Measurements from ENCODE around the gene DLG1.
A peak's percentile ranks its signal among the peaks of the same experiment; 100 is the strongest.

The DLG1 gene

GRCh38 chr3:197025736-197026480 lies 272.5 kb downstream of the DLG1 start:
- DNase-seq = no peak

DNA sequence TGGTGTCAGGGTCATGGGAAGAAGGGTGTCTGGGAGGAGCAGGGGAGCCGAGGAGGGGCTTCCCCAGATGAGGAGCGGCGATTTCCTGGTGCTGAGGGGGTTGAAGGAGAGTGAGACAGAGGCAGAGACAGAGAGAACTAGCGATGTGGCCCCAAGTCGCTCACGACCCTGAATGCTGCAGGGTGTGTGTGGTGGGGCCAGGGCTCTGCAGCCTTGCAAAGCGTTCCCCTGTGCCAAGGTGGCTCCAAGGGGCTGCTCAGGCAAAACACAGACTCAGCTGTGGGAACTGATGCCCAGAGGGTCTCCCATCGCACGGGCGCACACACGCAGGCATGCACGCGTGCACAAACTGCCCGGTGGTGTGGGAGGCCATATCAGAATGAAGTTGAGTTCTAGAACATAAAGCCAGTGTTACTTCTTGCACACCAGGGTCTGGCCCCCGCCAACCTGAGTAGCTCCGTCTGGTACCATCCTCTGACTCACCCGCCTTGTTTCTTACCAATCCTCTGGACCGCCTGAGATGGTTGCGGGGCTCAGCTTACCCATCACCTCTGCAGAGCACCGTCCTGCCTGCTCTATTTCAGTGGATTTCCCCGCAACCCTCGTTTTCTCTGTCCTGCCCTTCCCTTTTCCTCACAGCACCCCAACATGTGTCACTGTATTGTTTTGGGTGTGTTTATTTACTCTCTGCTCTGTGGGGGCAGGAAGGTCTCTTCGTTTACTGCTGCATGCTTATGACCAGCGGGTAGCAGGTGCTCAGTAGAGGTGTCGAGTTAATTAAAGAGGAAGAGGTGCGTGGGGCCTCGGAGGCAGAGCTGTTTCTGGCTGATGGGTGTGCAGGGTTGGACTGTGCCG lies 273.3 kb downstream of the DLG1 start:
- DNase-seq = no peak

- DNase-seq = no peak
These were observed 274.3 kb downstream of the DLG1 start for GRCh38 chr3:197023998-197024651.

DNA sequence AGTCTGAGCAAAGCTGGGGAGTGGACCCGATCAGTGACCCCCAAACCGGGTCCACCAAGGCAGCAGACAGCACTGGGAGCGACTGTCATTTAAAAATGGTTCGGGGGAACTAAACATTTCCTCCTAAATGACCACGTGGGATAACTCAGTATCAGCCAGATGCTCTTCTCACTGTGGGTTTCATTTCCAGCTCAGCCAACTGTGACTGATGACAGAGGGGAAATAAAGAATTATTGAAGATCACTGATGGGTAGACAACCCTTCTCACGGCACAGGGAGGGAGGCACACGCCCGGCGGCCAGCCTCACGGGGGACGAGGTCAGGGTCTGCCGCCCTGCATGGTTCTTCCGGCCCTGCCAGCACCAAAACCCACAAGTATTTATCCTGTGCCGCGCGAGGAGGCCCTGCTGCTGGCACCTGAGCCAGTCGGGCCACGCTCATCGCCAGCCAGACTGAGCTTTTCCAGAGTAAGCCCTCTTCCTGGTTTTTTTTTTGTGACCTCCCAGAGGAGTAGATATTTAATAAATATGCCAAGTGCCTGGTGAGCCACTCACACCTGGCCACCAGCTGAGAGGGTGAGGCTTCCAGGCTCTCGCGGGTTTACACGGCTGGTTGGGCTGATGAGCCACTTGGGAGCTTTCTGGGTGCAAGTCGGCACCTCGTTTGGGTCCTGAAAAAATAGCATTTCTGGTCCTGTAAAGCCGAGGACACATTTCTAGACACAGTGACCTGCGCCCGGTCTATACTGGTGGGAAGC lies 275.0 kb downstream of the DLG1 start:
- DNase-seq = peak; percentile 82

DNA sequence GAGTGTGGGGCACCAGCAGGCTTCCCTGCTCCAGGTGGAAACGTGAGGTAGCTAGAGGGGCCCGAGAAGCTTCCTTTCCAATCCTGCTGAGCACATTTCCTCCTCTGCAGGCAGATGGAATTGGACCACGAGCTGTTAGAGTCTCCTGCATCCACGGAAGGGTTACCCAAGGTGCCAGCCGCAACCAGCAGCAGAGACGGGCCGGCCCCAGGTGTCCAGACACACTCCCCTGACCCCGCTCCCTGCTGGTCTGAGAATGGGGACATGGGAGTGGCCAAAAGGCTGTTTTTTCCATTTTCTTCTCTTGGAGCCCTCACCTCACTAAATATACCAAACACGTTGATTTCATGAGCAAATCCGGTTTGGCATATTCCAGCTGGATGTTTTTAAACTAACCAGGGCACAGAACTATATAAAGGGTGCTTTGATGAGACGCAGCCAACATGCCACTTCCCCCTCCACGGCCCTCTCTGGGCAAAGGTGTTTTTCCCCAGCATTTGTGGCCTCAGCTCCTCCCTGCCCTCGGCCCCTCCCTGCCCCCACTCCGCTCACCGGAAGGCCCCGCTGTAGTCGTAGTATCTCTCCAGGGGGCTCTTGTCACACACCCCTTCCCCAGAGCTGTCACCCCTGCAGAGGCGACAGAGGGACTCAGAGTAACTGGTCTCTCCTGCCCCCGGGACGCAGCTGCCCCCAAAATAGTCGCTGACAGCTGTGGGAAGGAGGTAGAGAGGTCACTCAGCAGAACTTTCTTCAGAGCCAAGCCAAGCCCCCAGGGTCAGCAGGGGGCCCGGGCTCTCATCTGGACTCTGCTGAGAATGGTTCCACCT lies 275.8 kb downstream of the DLG1 start:
- DNase-seq = no peak

DNA sequence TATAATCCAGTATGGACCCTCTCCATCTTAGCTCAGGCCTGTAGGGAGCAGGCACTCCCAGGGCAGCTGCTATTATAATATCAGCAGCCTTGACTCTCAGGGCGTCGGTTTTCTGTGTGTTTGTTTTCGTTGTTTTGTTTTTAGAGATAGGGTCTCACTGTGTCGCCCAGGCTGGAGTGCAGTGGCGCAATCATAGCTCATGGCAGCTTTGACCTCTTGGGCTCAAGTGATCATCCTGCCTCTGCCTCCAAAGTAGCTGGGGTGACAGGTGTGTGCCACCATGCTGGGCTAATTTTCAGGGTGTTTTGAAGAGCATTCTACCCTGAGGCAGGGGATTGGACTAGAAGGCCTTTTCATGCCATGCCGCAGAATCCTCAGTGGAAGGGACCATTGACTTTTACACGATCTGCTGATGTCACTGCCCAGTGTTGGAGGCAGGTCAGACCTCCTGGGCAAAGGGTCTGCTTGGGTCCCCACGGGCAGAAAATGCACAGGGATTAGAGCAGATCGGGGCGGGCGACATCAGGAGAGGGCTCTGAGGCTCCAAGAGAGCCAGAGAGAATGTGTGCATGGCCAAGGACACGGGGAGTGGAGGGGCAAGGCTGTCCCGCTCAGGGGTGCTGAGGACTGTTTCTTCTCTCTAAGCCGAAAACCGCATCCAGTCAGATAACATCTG lies 276.5 kb downstream of the DLG1 start:
- no peak for DNase-seq

DNA sequence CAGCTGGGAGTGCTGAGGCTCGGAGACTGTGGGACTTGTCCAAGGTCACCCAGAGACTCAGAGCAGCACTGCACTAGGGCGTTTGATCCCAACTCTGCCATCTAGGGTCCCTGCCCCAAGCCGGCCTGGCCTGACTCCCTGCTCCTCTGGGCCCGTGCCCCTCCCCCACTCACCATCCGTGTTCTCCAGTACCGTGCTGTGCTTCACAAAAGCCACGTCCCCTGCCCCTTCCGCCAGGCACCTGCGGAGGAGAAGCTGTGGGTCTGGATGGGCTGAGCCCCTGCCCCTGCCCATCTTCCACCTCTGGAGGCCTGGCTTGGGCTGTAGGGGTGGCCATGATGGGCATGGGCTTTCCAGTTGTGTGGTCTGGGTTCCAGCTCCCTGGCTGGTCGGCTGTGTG lies 277.2 kb downstream of the DLG1 start:
- no peak for DNase-seq

GRCh38 chr3:197019535-197019934 lies 278.9 kb downstream of the DLG1 start:
- no peak for DNase-seq

GRCh38 chr3:197019021-197019420 lies 279.4 kb downstream of the DLG1 start:
- DNase-seq = no peak

- no peak for DNase-seq
These were observed 281.4 kb downstream of the DLG1 start for GRCh38 chr3:197017003-197017402.

GRCh38 chr3:197015790-197016736 lies 282.3 kb downstream of the DLG1 start:
- no peak for DNase-seq

DNA sequence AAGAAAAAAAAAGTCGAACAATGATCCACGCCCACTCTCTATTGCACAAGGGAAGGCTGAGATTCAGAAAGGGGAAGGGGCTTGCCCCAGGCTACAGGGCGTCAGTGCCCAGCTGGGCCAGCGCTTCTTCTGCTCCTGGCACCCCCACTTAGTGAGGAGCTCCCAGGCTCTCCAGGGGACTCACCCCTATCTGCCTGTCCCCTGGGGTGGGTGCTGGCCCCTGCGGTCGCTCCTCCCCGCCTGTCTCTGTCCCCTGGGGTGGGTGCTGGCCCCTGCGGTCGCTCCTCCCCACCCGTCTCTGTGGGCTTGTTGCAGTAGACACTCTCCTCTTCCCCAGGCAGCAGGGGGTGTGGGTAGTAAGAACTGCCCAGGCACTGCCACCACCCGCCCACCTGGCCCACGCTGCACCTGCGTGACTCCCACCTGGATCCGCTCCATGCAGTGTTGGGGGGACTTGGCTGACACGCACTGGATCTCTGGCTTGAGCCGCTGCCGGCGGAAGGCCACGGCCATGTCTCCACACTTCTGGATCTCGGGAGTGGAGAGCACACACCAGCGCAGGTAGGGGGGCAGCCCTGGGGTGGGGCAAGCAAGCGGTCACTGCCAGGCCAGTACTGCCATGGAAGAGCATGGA lies 283.4 kb downstream of the DLG1 start:
- no peak for DNase-seq

- DNase-seq = no peak
These were observed 284.4 kb downstream of the DLG1 start for GRCh38 chr3:197014024-197014423.

DNA sequence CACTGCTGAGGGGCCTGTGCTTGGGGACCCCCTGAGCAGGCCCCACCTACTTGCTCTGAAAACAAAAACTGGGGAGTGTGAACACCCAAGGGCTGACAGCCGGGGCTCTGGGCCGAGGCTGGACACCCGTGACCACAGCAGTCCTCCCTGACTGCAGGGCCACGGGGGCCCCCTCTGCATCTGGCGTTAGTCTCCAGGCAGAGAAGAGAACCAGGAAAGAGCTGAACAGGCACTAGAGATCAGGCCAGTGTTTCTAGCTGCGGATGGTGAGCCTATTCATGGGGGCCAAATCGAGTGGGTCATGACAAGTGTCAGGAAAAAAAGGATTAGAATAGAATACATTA lies 285.9 kb downstream of the DLG1 start:
- no peak for DNase-seq

DNA sequence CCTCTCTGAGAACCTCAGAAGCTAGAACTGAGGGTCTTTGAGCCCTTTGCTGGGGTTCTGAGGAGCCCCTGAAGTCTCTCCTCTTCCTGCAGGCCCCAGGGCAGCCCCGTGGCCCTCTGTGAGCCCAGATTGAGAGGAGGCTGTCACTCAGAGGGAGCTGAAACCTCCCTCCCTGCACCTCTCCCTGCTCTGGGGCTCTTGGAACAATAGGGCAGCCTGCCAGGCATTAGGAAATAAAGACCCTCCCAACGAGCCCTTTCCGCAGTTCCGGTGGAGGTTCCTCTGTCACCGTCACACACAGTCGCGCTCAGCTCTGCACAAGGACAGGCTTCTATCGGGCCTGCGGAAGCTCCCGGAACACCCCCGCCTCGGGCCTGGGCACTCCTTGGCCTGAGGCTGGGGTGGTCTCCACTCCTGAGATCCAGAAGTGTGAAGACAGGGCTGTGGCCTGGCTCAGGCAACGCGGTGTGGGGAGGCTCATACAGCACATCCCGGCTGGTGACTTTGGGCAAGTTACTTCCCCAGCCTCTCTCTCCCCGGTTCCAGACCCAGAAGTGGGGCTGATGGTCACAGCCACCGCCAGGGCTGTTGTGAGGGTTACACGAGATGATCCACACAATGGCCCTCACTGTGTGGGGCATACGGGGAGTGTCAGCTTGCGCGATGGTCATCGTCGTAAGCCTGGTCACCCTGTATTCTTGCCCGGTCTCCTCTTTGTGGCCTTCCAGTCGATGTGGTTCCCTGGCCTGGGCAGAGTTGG lies 286.5 kb downstream of the DLG1 start:
- DNase-seq = no peak

DNA sequence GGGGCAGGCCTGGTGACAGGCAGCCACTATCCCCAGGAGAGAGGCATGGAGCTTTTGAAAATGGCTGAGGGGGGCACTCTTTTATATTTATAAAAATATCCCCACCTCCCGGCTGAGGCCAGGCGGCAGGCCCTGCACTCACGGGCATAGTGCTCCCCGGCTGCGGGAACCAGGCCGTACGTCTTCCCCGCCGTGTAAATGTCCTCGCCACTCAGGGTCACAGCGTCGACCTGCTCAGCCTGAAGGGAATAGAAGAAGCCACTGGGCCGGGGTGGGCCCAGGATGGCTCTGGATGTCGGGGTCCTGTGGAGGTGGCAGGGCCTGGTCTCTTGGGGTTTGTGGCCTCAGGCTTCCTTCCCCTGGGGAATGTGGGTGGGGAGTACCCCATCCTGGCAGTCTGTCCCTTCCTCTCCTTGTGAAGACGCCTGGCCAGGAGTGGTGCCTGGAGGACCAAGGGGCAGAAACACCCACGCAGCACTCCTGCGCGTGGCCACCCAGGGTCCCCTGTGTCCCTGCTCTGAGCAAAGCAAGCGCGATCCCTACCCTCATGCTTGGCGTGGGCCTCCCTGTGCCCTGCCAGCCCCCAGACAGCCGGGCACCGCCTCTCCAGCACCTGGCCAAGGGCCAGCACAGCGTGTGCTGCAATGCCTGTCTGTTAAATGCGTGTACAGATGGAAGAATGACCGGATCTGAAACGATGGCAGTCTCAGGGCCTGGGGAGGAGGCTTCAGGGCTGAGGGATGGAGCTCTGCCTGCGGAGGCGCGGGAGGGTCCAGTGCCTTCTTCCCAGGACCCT lies 287.7 kb downstream of the DLG1 start:
- DNase-seq = no peak

DNA sequence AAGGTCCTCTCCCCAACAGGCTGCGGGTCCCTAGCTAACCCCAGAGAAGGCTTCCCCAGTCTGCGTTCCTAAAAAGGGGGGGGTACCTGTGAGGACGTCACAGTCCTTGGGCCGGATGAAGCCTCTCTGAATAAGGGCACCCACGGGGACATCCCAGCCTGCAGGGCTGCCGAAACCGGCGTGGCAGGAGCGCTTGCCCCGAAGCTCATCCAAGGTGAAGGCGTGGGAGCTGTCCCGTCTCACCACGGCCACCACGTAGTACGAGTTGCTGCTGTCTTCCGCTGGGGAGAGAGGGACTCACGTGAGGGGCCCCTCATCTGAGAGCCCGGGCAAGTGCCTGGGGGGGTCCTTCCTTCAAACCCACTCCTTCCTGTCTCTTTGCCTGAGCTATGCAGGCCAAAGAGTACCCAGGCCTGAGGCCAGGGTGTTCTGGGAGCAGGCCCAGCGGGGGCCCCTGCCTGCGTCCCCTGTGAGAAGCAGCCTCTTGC lies 288.8 kb downstream of the DLG1 start:
- no peak for DNase-seq

Measured in NCI-H510A treated with DMSO at 0.1 percent for 48 hours (cell line).